Smooth muscle cell (in vitro differentiated cells): ENCODE data around the gene TRRAP. TPM values are rescaled to one million over a fixed set of nuclear protein-coding genes. Genes with fewer than 3 reads are reported as not detected.

Experiments used
- DNase-seq: peaks from one replicate; lab custom pipeline; 2025; ENCODE audit not compliant: unreplicated experiment; lab: John Stamatoyannopoulos, UW
- H2AFZ ChIP-seq: fragments of 200-600 bp; sonication (generic); 2 replicates; pipeline ENCODE4 v1.6.0; 2016; ENCODE audit warnings: antibody characterized with exemption, low read depth, mild to moderate bottlenecking
- H3F3A ChIP-seq: fragments of 200-600 bp; sonication (generic); 2 replicates; pipeline ENCODE4 v1.6.0; 2017; ENCODE audit warnings: antibody characterized with exemption, low read depth
- H3K27ac ChIP-seq: fragments of 200-600 bp; sonication (generic); 2 replicates; pipeline ENCODE4 v1.5.1; 2016; ENCODE audit warnings: low read depth, mild to moderate bottlenecking
- H3K27me3 ChIP-seq: fragments of 200-600 bp; sonication (generic); 2 replicates; pipeline ENCODE4 v1.6.1; 2016; ENCODE audit warnings: low read depth, mild to moderate bottlenecking
- H3K36me3 ChIP-seq: fragments of 200-600 bp; sonication (generic); 2 replicates; pipeline ENCODE4 v1.5.1; 2016; ENCODE audit warnings: low read depth
- H3K4me1 ChIP-seq: fragments of 200-600 bp; sonication (generic); 2 replicates; pipeline ENCODE4 v1.5.1; 2016; ENCODE audit warnings: low read depth
- H3K4me2 ChIP-seq: fragments of 200-600 bp; sonication (generic); 2 replicates; pipeline ENCODE4 v1.6.0; 2016; ENCODE audit warnings: mild to moderate bottlenecking
- H3K4me3 ChIP-seq: fragments of 200-600 bp; sonication (generic); 2 replicates; pipeline ENCODE4 v1.5.1; 2016; ENCODE audit warnings: mild to moderate bottlenecking
- H3K79me2 ChIP-seq: fragments of 200-600 bp; sonication (generic); 2 replicates; pipeline ENCODE4 v1.6.0; 2016; ENCODE audit warnings: low read depth, mild to moderate bottlenecking
- H3K9ac ChIP-seq: fragments of 200-600 bp; sonication (generic); 2 replicates; pipeline ENCODE4 v1.6.0; 2016; ENCODE audit warnings: low read depth
- H3K9me3 ChIP-seq: fragments of 200-600 bp; sonication (generic); replicated peaks from 2 replicates; pipeline ENCODE4 v1.5.1; 2016; ENCODE audit warnings: low read depth
- H4K20me1 ChIP-seq: fragments of 200-600 bp; sonication (generic); 2 replicates; pipeline ENCODE4 v1.6.0; 2016; ENCODE audit warnings: low read depth
- WGBS: methylation state at CpG from one replicate; pipeline ENCODE4 v1.1.7; 2016; ENCODE audit warnings: low lambda C conversion rate; 5-methylcytosine and 5-hydroxymethylcytosine counted together
- polyA plus RNA-seq: library from polyadenylated mRNA; unstranded; fragments of >200 nt; fragmentation: Nextera tagmentation; extraction: Ambion mirVana; gene quantifications from 2 replicates; pipeline ENCODE4 v1.2.1, GENCODE V29; 2016
- total RNA-seq: library from RNA; depleted of rRNA; stranded (reverse); fragments of >200 nt; gene quantifications from 2 replicates; pipeline ENCODE4 v1.2.3, GENCODE V29; 2014
- TF ChIP-seq, protein P1 (sequence below): fragments of 200-600 bp; sonication (generic); IDR thresholded peaks from 2 replicates; pipeline ENCODE4 v1.5.1; 2017; ENCODE audit warnings: borderline replicate concordance, mild to moderate bottlenecking, antibody characterized with exemption; ENCODE audit not compliant: insufficient read depth, poor library complexity, severe bottlenecking

Gene TRRAP
- total and polyA plus RNA-seq, 2 experiments from 2014 or later: 3.9 to 24.8 TPM

DNA sequence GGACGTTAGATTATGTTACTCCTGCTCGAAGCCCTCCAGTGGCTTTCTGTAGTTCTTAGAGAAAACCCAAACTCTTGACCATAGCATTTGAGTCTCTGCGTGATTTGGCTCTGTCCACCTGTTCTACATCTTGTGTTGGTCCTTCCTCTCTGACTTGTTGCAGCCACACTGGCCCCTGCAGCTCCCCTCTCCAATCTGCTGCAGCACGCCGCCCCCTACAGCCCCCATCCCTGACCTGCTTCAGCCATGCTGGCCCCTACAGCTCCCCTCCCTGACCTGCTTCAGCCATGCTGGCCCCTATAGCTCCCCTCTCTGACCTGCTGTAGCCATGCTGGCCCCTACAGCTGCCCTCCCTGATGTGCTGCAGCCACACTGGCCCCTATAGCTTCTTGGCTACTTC is 29.2 kb downstream of the TRRAP start:
- Histone ChIP-seq H3K36me3 (peaks cover 18% of the 10 kb centered on the region), H3K27ac (no peak overlapping the region), H2AFZ (no peak overlapping the region), H3K27me3 (no peaks in the 10 kb centered on the region), H3K9ac (no peak overlapping the region), H3F3A (no peaks in the 10 kb centered on the region), H3K9me3 (no peaks in the 10 kb centered on the region), H3K79me2 (no peaks in the 10 kb centered on the region), H3K4me2 (no peak overlapping the region), H3K4me3 (no peak overlapping the region), H4K20me1 (peaks cover 4% of the 10 kb centered on the region), H3K4me1 (no peaks in the 10 kb centered on the region)
- TF ChIP-seq, protein P1, sequence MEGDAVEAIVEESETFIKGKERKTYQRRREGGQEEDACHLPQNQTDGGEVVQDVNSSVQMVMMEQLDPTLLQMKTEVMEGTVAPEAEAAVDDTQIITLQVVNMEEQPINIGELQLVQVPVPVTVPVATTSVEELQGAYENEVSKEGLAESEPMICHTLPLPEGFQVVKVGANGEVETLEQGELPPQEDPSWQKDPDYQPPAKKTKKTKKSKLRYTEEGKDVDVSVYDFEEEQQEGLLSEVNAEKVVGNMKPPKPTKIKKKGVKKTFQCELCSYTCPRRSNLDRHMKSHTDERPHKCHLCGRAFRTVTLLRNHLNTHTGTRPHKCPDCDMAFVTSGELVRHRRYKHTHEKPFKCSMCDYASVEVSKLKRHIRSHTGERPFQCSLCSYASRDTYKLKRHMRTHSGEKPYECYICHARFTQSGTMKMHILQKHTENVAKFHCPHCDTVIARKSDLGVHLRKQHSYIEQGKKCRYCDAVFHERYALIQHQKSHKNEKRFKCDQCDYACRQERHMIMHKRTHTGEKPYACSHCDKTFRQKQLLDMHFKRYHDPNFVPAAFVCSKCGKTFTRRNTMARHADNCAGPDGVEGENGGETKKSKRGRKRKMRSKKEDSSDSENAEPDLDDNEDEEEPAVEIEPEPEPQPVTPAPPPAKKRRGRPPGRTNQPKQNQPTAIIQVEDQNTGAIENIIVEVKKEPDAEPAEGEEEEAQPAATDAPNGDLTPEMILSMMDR: no peak
- 91% methylated on average over 5 of the region's 5 CpGs for WGBS
- no peak for DNase-seq

GRCh38 chr7:98908585-98908984 is 30.3 kb downstream of the TRRAP start:
- no peaks in the 10 kb centered on the region for H3K79me2 ChIP-seq
- H3F3A ChIP-seq: no peaks in the 10 kb centered on the region
- H3K4me3 ChIP-seq: no peak overlapping the region
- DNase-seq: no peak
- no peaks in the 10 kb centered on the region for H3K9me3 ChIP-seq
- no peak overlapping the region for H2AFZ ChIP-seq
- H3K9ac ChIP-seq: no peak overlapping the region
- H3K4me1 ChIP-seq: no peaks in the 10 kb centered on the region
- H3K27ac ChIP-seq: no peak overlapping the region
- H3K27me3 ChIP-seq: no peaks in the 10 kb centered on the region
- TF ChIP-seq, protein P1: no peak
- peaks cover 15% of the 10 kb centered on the region for H3K36me3 ChIP-seq
- 96% methylated on average over 19 of the region's 19 CpGs for WGBS
- peaks cover 4% of the 10 kb centered on the region for H4K20me1 ChIP-seq
- H3K4me2 ChIP-seq: no peak overlapping the region

GRCh38 chr7:98909487-98909886 is 31.2 kb downstream of the TRRAP start:
- no peaks in the 10 kb centered on the region for H3F3A ChIP-seq
- no peaks in the 10 kb centered on the region for H3K79me2 ChIP-seq
- H3K4me2 ChIP-seq: no peak overlapping the region
- no peaks in the 10 kb centered on the region for H3K9me3 ChIP-seq
- TF ChIP-seq, protein P1: no peak
- H3K27ac ChIP-seq: no peak overlapping the region
- H3K27me3 ChIP-seq: no peaks in the 10 kb centered on the region
- H3K36me3 ChIP-seq: peaks cover 15% of the 10 kb centered on the region
- no peak overlapping the region for H3K4me3 ChIP-seq
- no peak overlapping the region for H2AFZ ChIP-seq
- peaks cover 8% of the 10 kb centered on the region for H4K20me1 ChIP-seq
- H3K9ac ChIP-seq: no peak overlapping the region
- H3K4me1 ChIP-seq: no peaks in the 10 kb centered on the region
- 94% methylated on average over 8 of the region's 8 CpGs for WGBS
- no peak for DNase-seq

DNA sequence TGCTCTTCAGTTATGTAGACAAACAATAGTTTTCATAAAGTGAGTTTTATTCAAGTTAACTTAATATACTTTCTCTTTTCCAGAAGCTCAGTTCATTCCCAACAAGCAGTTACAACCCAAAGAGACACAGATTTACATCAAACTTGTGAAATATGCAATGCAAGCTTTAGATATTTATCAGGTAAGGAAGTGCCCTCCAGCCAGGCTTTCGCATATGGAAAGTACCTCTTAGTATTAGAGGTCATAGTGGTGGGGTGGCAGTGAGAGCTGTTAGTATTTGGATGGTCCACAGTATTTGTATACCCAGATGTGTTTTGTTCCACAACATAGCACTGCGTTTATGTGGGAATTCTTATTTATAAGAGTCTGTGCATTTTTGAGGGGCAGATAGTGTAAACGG is 32.1 kb downstream of the TRRAP start:
- TF ChIP-seq, protein P1: no peak

More for the DNA sequence above, 32.1 kb downstream of the TRRAP start:
- Histone ChIP-seq H3K27ac (no peak overlapping the region), H3K9me3 (no peaks in the 10 kb centered on the region), H3K36me3 (peaks cover 15% of the 10 kb centered on the region), H2AFZ (no peak overlapping the region), H3K4me3 (no peak overlapping the region), H3F3A (no peaks in the 10 kb centered on the region), H4K20me1 (peaks cover 8% of the 10 kb centered on the region), H3K4me2 (no peak overlapping the region), H3K79me2 (no peaks in the 10 kb centered on the region), H3K4me1 (no peaks in the 10 kb centered on the region), H3K27me3 (no peaks in the 10 kb centered on the region), H3K9ac (no peak overlapping the region)
- no peak for DNase-seq
- 96% methylated on average over 3 of the region's 3 CpGs for WGBS
